HL-60 (cell line): Measurements from ENCODE around the gene ZSCAN26.

Experiments used
- POLR2AphosphoS5 ChIP-seq: IDR thresholded peaks from 2 replicates; pipeline ENCODE4 v1.6.1; 2012; ENCODE audit warnings: low read depth
- TF ChIP-seq, protein P1 (sequence below): IDR thresholded peaks from one replicate; pipeline ENCODE4 v1.5.1; 2011; ENCODE audit warnings: low read length, control low read depth, inconsistent platforms; ENCODE audit not compliant: insufficient read depth

DNA sequence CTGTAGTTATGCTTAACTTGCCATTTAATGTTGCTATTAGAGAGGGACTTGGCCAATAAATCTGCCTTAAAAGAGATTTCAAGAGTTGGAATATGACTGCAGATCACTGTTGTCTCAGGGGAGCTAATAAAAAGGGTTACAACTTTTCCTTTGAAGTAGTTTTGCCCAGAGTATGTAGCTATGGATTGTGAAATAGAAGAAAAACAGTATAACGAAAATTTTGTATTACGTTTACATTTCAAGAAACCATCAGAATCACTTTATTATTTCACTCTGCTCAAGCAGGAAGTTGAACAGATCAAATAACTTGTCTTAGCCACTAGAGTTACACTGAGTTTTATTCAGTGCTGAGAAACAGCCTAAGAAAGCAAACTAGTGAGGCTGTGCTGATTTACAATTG, 3.0 kb upstream of the ZSCAN26 start:
- TF ChIP-seq, protein P1, sequence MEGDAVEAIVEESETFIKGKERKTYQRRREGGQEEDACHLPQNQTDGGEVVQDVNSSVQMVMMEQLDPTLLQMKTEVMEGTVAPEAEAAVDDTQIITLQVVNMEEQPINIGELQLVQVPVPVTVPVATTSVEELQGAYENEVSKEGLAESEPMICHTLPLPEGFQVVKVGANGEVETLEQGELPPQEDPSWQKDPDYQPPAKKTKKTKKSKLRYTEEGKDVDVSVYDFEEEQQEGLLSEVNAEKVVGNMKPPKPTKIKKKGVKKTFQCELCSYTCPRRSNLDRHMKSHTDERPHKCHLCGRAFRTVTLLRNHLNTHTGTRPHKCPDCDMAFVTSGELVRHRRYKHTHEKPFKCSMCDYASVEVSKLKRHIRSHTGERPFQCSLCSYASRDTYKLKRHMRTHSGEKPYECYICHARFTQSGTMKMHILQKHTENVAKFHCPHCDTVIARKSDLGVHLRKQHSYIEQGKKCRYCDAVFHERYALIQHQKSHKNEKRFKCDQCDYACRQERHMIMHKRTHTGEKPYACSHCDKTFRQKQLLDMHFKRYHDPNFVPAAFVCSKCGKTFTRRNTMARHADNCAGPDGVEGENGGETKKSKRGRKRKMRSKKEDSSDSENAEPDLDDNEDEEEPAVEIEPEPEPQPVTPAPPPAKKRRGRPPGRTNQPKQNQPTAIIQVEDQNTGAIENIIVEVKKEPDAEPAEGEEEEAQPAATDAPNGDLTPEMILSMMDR: no peak
- TF ChIP-seq POLR2AphosphoS5: no peak
